Transverse colon (tissue), 3 donors: Measurements from ENCODE around the gene PTPRN2.

Experiments used
- CTCF ChIP-seq, 5 experiments: fragments of 200-600 bp in 3 of 5; fragments of 450-650 bp in 2 of 5; sonication (generic) in 3 of 5; IDR thresholded peaks; 1 replicate in 2 of 5; 2 replicates in 3 of 5; pipeline ENCODE4 v1.5.1; 2016 to 2017; ENCODE audit warnings: antibody characterized with exemption in 5 of 5, inconsistent platforms in 3 of 5, mild to moderate bottlenecking in 2 of 5, moderate library complexity in 1 of 5
- POLR2A ChIP-seq: fragments of 450-650 bp; IDR thresholded peaks from one replicate; pipeline ENCODE4 v1.6.1; 2016; ENCODE audit warnings: antibody characterized with exemption, mild to moderate bottlenecking, moderate library complexity

GRCh38 chr7:158047391-158048059, 540.1 kb downstream of the PTPRN2 start:
- TF ChIP-seq POLR2A = no peak
- no peak for TF ChIP-seq CTCF (IDR thresholded peaks at IDR 0.05)
